Astrocyte (in vitro differentiated cells and primary cell): ENCODE measurements around the gene MAP3K10. TPM values are rescaled to one million over a fixed set of nuclear protein-coding genes. Genes with fewer than 3 reads are reported as not detected.

Experiments used
- DNase-seq: peaks from one replicate; pipeline ENCODE4 v3.0.0-alpha.2; 2010; ENCODE audit warnings: low read depth
- FAIRE-seq: peaks from 2 replicates; lab custom pipeline; 2011; peaks lifted over from hg19 to GRCh38; lab: Jason Lieb, UNC
- H2AFZ ChIP-seq: 2 replicates; pipeline ENCODE4 v1.6.0; 2012; ENCODE audit warnings: low read depth, low read length, inconsistent platforms
- H3K27ac ChIP-seq: 2 replicates; pipeline ENCODE4 v1.5.1; 2011; ENCODE audit warnings: low read depth, low read length, inconsistent platforms
- H3K27me3 ChIP-seq: 2 replicates; pipeline ENCODE4 v1.6.0; 2011; ENCODE audit warnings: low read length, inconsistent platforms; ENCODE audit not compliant: insufficient read depth
- H3K36me3 ChIP-seq: 2 replicates; pipeline ENCODE4 v1.5.1; 2011; ENCODE audit warnings: low read length, inconsistent platforms; ENCODE audit not compliant: insufficient read depth
- H3K4me1 ChIP-seq: 2 replicates; pipeline ENCODE4 v1.5.1; 2011; ENCODE audit warnings: low read length, inconsistent platforms; ENCODE audit not compliant: insufficient read depth
- H3K4me2 ChIP-seq: 2 replicates; pipeline ENCODE4 v1.6.0; 2012; ENCODE audit warnings: low read length, inconsistent platforms
- H3K4me3 ChIP-seq: 2 replicates; pipeline ENCODE4 v1.5.1; 2011; ENCODE audit warnings: low read depth, mild to moderate bottlenecking, low read length, inconsistent platforms; ENCODE audit not compliant: insufficient read depth
- H3K79me2 ChIP-seq: 2 replicates; pipeline ENCODE4 v1.6.0; 2012; ENCODE audit warnings: mild to moderate bottlenecking, low read length, inconsistent platforms; ENCODE audit not compliant: insufficient read depth
- H3K9ac ChIP-seq: 2 replicates; pipeline ENCODE4 v1.6.0; 2012; ENCODE audit warnings: mild to moderate bottlenecking, low read length, inconsistent platforms
- H3K9me3 ChIP-seq: 2 replicates; pipeline ENCODE4 v1.5.1; 2012; ENCODE audit warnings: low read depth, mild to moderate bottlenecking, low read length, inconsistent platforms; ENCODE audit not compliant: insufficient read depth
- H4K20me1 ChIP-seq: 2 replicates; pipeline ENCODE4 v1.6.0; 2012; ENCODE audit warnings: low read length, inconsistent platforms; ENCODE audit not compliant: insufficient read depth
- H3K27ac Mint-ChIP-seq: one replicate; pipeline ENCODE4 v1.8.0; 2021; ENCODE audit warnings: mild to moderate bottlenecking, mixed read lengths; ENCODE audit not compliant: unreplicated experiment
- H3K27me3 Mint-ChIP-seq: one replicate; pipeline ENCODE4 v1.8.0; 2021; ENCODE audit warnings: low read depth, mixed read lengths; ENCODE audit not compliant: unreplicated experiment
- H3K36me3 Mint-ChIP-seq: one replicate; pipeline ENCODE4 v1.8.0; 2021; ENCODE audit warnings: low read depth, mixed read lengths; ENCODE audit not compliant: unreplicated experiment
- H3K4me1 Mint-ChIP-seq: one replicate; pipeline ENCODE4 v1.8.0; 2021; ENCODE audit warnings: low read depth, mixed read lengths; ENCODE audit not compliant: unreplicated experiment
- H3K4me3 Mint-ChIP-seq: one replicate; pipeline ENCODE4 v1.8.0; 2021; ENCODE audit warnings: mild to moderate bottlenecking, moderate library complexity, mixed read lengths; ENCODE audit not compliant: unreplicated experiment
- H3K9me3 Mint-ChIP-seq: one replicate; pipeline ENCODE4 v1.8.0; 2021; ENCODE audit warnings: mild to moderate bottlenecking, mixed read lengths; ENCODE audit not compliant: unreplicated experiment
- EZH2 ChIP-seq: IDR thresholded peaks from 2 replicates; pipeline ENCODE4 v1.6.1; 2012; ENCODE audit warnings: mild to moderate bottlenecking, low read length, inconsistent platforms; ENCODE audit not compliant: insufficient read depth
- total RNA-seq: library from RNA; stranded (reverse); gene quantifications from 2 replicates; pipeline ENCODE4 v1.2.1, GENCODE V29; 2021
- TF ChIP-seq, protein P1 (sequence below): IDR thresholded peaks from 2 replicates; pipeline ENCODE4 v1.5.1; 2011; ENCODE audit warnings: low read depth, mild to moderate bottlenecking, inconsistent platforms, low read length, moderate library complexity; ENCODE audit not compliant: insufficient read depth

Gene MAP3K10
- total RNA-seq, 1 donor from 2014 or later, result 17.2 TPM

DNA sequence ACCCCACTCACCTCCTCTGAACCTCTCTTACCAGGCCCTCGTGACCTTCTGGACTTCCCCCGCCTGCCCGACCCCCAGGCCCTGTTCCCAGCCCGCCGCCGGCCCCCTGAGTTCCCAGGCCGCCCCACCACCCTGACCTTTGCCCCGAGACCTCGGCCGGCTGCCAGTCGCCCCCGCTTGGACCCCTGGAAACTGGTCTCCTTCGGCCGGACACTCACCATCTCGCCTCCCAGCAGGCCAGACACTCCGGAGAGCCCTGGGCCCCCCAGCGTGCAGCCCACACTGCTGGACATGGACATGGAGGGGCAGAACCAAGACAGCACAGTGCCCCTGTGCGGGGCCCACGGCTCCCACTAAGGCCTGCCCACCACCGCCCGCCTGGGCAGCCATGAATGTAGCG, 23.7 kb downstream of the MAP3K10 start:
- H3K4me3 ChIP-seq, result no peak overlapping the region
- no peaks in the 10 kb centered on the region for H3K9me3 ChIP-seq
- peaks cover 2% of the 10 kb centered on the region for H3K9me3 Mint-ChIP-seq
- H3K4me1 ChIP-seq, result peaks cover 7% of the 10 kb centered on the region
- peaks cover 5% of the 10 kb centered on the region for H3K36me3 Mint-ChIP-seq
- no peak overlapping the region for H3K27ac Mint-ChIP-seq
- peaks cover 18% of the 10 kb centered on the region for H3K27me3 ChIP-seq
- H3K4me3 Mint-ChIP-seq, result no peak overlapping the region
- peaks cover 8% of the 10 kb centered on the region for H3K4me1 Mint-ChIP-seq
- no peak overlapping the region for H3K27ac ChIP-seq
- H3K36me3 ChIP-seq, result peaks cover 2% of the 10 kb centered on the region
- no peak overlapping the region for H2AFZ ChIP-seq
- no peak for TF ChIP-seq EZH2
- TF ChIP-seq, protein P1, sequence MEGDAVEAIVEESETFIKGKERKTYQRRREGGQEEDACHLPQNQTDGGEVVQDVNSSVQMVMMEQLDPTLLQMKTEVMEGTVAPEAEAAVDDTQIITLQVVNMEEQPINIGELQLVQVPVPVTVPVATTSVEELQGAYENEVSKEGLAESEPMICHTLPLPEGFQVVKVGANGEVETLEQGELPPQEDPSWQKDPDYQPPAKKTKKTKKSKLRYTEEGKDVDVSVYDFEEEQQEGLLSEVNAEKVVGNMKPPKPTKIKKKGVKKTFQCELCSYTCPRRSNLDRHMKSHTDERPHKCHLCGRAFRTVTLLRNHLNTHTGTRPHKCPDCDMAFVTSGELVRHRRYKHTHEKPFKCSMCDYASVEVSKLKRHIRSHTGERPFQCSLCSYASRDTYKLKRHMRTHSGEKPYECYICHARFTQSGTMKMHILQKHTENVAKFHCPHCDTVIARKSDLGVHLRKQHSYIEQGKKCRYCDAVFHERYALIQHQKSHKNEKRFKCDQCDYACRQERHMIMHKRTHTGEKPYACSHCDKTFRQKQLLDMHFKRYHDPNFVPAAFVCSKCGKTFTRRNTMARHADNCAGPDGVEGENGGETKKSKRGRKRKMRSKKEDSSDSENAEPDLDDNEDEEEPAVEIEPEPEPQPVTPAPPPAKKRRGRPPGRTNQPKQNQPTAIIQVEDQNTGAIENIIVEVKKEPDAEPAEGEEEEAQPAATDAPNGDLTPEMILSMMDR, result no peak
- no peak for FAIRE-seq
- peaks cover 18% of the 10 kb centered on the region for H3K27me3 Mint-ChIP-seq
- H3K4me2 ChIP-seq, result no peak overlapping the region
- no peaks in the 10 kb centered on the region for H3K79me2 ChIP-seq
- no peak for DNase-seq
- peaks cover 5% of the 10 kb centered on the region for H4K20me1 ChIP-seq
- no peak overlapping the region for H3K9ac ChIP-seq

DNA sequence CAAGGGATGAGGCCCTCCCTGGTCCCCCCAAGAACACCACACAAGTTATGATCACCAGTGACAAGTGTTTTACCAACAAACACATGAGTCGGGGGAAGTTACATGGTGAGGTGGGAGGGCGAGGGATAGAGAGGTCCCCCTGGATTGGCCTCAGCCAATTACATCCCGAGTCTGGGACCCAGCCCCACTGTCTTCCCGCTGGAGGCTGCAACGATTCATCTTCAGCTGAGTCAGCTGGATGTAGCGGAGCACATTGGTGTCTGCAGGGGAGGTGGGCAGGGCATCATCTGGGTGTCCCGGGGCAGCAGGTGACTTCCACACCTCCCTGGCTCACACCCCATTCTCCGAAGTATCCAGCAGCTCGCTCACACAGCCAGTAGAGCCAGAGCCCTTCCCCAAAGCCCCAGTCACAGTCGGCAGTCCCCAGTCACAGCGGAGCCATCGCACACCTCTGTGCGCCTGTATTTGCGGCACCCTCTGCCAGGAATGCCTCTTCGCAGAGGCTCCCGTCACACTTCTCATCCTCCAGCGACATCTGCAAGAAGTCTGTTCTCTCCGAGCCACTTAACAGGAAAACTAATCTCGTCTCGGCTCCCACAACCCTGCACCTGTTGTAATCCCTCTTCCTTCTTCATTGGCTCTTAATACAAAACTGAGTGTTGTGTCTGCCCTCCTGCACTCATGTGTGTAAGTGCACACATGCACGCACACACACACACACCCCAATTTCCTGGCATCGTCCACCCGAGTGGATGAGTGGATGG, 25.0 kb downstream of the MAP3K10 start:
- Histone ChIP-seq H3K4me1 (peaks cover 12% of the 10 kb centered on the region), H4K20me1 (peaks cover 5% of the 10 kb centered on the region), H3K27me3 (peaks cover 18% of the 10 kb centered on the region), H3K4me3 (no peak overlapping the region), H2AFZ (no peak overlapping the region), H3K79me2 (no peaks in the 10 kb centered on the region), H3K9ac (no peak overlapping the region), H3K4me2 (no peak overlapping the region), H3K36me3 (no peaks in the 10 kb centered on the region), H3K27ac (no peak overlapping the region), H3K9me3 (no peaks in the 10 kb centered on the region)
- DNase-seq (no peak), FAIRE-seq (no peak)
- H3K27me3 Mint-ChIP-seq, result peaks cover 18% of the 10 kb centered on the region
- no peaks in the 10 kb centered on the region for H3K9me3 Mint-ChIP-seq
- peaks cover 5% of the 10 kb centered on the region for H3K36me3 Mint-ChIP-seq
- peak overlapping the region; percentile 5 for H3K27ac Mint-ChIP-seq
- TF ChIP-seq, protein P1, result no peak
- TF ChIP-seq EZH2, result no peak
- H3K4me1 Mint-ChIP-seq, result peaks cover 12% of the 10 kb centered on the region
- peak overlapping the region; percentile 11 for H3K4me3 Mint-ChIP-seq

DNA sequence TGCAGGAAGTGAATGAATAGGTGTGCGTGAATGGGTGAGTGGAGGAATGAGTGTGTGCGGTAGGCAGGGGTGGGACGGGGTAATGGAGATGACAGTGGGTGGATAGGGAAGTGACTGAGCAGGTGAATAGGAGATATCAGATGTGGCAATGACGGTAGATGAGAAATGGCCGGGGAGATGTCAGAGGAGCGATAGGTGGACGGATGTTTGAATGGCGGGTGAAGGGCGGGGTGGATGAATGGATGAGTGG, 25.5 kb downstream of the MAP3K10 start:
- H3K4me3 Mint-ChIP-seq, result no peak overlapping the region
- no peak overlapping the region for H2AFZ ChIP-seq
- H3K27ac ChIP-seq, result no peak overlapping the region
- peak overlapping the region; percentile 5 for H3K27ac Mint-ChIP-seq
- H3K36me3 Mint-ChIP-seq, result peaks cover 5% of the 10 kb centered on the region
- no peak for DNase-seq
- no peaks in the 10 kb centered on the region for H3K9me3 Mint-ChIP-seq
- FAIRE-seq, result no peak
- H3K27me3 ChIP-seq, result peaks cover 18% of the 10 kb centered on the region
- H3K9ac ChIP-seq, result no peak overlapping the region
- peaks cover 5% of the 10 kb centered on the region for H4K20me1 ChIP-seq
- TF ChIP-seq, protein P1, result no peak
- no peak for TF ChIP-seq EZH2
- no peaks in the 10 kb centered on the region for H3K79me2 ChIP-seq
- peaks cover 12% of the 10 kb centered on the region for H3K4me1 Mint-ChIP-seq
- no peak overlapping the region for H3K4me2 ChIP-seq
- H3K9me3 ChIP-seq, result no peaks in the 10 kb centered on the region
- no peak overlapping the region for H3K4me3 ChIP-seq
- peaks cover 18% of the 10 kb centered on the region for H3K27me3 Mint-ChIP-seq
- H3K36me3 ChIP-seq, result no peaks in the 10 kb centered on the region
- H3K4me1 ChIP-seq, result peaks cover 12% of the 10 kb centered on the region
